Measurements from ENCODE around the gene PRCP.

The PRCP gene

DNA sequence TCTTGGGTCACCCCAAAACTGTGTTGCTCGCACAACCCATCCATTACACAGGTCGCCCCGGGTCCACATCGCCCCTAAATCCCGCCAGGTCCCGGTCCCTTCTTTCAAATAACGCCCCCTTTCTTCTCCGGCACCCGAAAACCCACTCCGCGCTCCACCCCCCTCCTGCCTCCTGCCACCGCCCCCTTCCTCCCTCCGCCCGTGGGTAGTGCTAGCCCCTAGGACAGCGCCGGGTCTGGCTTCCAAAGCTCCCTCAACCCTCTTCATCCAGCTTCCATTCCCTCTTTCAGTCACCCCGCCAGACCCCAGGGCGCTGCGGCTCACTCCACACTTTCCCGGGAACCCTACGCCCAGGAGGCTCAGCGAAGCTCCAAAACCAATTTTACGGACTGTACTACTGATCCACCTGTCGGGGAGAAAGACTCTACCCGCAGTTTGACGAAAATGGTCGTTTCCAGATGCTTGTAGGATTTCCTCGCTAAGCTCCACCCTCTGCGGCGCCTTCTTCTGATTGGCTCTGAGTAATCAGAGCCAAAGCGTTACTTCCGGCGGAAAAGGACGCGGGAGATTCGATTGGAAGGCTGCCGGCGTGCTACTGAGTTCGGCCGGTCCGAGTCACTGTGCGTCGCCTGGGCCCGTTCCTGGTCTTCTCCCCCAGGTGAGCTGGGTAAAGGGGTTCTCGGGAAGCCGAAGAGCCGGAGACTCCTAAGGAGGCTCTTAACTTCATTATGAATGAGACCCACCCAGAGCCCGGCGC, 1.1 kb upstream of the PRCP start, which contains the start of gene DDIAS:
DDIAS (plus strand) TSS at position 572 of the 757 bp plus-strand sequence. CDS start 13,003 bp downstream, outside the sequence.
- TF ChIP-seq, protein P1, sequence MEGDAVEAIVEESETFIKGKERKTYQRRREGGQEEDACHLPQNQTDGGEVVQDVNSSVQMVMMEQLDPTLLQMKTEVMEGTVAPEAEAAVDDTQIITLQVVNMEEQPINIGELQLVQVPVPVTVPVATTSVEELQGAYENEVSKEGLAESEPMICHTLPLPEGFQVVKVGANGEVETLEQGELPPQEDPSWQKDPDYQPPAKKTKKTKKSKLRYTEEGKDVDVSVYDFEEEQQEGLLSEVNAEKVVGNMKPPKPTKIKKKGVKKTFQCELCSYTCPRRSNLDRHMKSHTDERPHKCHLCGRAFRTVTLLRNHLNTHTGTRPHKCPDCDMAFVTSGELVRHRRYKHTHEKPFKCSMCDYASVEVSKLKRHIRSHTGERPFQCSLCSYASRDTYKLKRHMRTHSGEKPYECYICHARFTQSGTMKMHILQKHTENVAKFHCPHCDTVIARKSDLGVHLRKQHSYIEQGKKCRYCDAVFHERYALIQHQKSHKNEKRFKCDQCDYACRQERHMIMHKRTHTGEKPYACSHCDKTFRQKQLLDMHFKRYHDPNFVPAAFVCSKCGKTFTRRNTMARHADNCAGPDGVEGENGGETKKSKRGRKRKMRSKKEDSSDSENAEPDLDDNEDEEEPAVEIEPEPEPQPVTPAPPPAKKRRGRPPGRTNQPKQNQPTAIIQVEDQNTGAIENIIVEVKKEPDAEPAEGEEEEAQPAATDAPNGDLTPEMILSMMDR (IDR thresholded peaks at IDR 0.05; ENCODE audit: control insufficient read depth, insufficient read depth, low read depth, low read length, missing control alignments), result no peak
- peak; percentile 93 for DNase-seq (ENCODE audit: low read depth)
- H3K4me3 ChIP-seq (ENCODE audit: control insufficient read depth, low read depth, low read length), result peak within 1 kb of the TSS; percentile 84

DNA sequence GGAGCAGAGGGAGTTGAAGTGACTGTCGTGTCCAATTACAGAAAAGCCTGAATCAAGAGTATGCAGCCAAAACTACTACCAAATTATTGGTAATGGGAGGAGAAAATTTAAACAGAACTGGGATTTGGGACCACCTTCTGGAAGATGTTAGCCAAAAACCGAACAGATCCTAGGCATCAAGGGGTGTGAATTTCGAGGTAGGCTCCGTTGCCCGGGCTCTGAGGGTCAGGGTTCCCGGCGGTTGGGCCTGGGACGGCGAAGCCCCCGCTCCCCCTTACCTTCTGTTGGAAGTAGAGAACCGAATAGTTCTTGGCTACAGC, 313 bp downstream of the PRCP start:
- peak overlapping the region; percentile 84 for H3K4me3 ChIP-seq (ENCODE audit: control insufficient read depth, low read depth, low read length)
- TF ChIP-seq, protein P1 (IDR thresholded peaks at IDR 0.05; ENCODE audit: control insufficient read depth, insufficient read depth, low read depth, low read length, missing control alignments), result no peak
- no peak for DNase-seq (ENCODE audit: low read depth)

DNA sequence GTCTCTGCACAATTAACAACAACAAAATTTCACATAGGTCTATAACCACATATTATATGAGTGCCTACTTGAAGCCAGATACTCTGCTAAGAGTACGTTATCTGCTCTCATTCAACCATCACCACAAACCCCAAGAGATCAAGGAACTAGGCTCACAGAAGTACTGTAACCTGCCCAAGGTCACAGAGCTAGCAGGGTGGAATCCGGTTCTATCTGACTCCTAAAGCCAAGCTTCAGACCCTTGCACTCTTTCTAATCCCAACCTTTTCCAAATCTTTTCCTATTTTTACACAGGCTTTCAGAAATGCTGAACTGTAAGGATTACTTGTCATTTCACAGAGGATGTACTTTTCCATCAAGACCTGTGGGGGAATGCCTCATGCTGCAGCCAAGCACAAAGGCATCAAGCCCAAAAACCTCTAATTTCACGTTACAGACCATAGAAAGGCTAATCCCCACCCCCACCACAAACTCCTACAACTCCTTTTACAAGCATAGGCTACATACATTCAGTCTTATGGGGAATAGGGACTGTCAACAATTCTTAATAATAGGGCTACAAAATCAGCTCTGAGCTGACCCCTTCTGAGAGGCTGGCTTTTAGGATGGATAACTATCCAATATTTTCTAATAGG, 927 bp downstream of the PRCP start:
- DNase-seq (ENCODE audit: low read depth), result no peak
- H3K4me3 ChIP-seq (ENCODE audit: control insufficient read depth, low read depth, low read length), result peak overlapping the region; percentile 84
- TF ChIP-seq, protein P1 (IDR thresholded peaks at IDR 0.05; ENCODE audit: control insufficient read depth, insufficient read depth, low read depth, low read length, missing control alignments), result no peak

DNA sequence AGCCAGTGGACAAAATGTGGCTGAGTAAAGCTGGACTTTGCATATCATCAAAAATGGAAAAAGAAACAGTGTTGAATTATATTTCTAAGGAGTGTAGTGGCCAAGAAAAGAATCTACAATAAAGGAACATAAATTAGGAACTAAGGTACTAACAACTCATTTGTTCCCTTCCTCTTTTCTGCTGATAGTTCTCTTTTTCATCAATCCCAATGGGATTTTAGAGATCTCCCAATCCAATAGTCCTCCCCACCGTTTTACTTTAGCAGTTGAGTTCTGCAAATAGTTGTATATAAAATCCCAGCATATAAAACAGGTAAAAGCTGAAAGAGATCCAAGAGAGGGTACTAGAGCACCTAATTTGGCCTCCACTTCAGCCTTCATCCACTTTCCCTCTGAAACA, 2.0 kb downstream of the PRCP start:
- TF ChIP-seq, protein P1 (IDR thresholded peaks at IDR 0.05; ENCODE audit: control insufficient read depth, insufficient read depth, low read depth, low read length, missing control alignments), result no peak
- no peak for DNase-seq (ENCODE audit: low read depth)
- no peak overlapping the region for H3K4me3 ChIP-seq (ENCODE audit: control insufficient read depth, low read depth, low read length)

DNA sequence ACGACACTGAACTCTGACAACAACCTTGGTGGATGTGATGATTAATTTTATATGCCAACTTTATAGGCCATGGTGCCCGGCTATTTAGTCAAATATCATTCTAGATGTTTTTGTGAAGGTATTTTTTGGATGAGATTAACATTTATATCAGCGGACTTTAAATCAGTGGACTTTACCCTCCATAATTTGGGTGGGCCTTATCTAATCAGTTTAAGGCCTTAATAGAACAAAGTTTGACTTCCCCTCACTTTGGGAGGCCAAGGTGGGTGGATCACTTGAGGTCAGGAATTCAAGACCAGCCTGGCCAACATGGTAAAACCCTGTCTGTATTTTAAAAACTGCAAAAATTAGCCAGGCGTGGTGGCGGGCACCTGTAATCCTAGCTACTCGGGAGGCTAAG, 4.0 kb downstream of the PRCP start:
- H3K4me3 ChIP-seq (ENCODE audit: control insufficient read depth, low read depth, low read length), result no peak overlapping the region
- TF ChIP-seq, protein P1 (IDR thresholded peaks at IDR 0.05; ENCODE audit: control insufficient read depth, insufficient read depth, low read depth, low read length, missing control alignments), result no peak
- no peak for DNase-seq (ENCODE audit: low read depth)

DNA sequence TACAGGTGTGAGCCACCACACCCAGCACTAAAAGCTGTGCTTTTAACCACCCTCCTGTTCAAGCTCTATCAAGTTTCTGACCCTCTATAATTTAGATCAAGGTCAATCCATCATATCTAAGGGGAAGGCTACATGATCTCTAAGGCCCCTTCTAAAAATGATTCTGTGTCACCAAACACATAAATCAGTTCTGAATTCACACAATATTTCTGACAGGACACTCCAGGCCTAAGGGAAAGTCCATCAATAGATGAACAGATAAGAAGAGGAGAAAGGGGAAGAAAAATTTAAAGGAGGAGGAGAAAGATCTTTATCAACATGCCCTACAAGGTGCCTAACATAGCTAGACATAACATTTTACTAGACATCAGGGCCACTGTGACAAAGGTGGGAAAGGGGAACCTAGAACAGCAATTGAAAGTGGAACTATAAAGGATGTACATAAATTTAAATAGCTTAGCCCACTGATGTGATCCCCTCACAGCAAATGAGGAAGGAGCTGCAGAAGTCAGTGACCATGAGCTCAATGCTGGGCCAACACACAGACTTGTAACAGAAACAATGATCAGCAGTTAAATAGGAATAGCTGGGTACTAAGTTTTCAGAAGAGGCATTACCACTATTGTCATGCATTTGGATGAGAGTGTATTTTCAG, 4.7 kb downstream of the PRCP start:
- no peak for DNase-seq (ENCODE audit: low read depth)

More for the DNA sequence above, 4.7 kb downstream of the PRCP start:
- TF ChIP-seq, protein P1 (IDR thresholded peaks at IDR 0.05; ENCODE audit: control insufficient read depth, insufficient read depth, low read depth, low read length, missing control alignments), result no peak
- H3K4me3 ChIP-seq (ENCODE audit: control insufficient read depth, low read depth, low read length), result no peak overlapping the region

Data from AG09309 (cell line).